Skeletal muscle tissue (tissue), 4 donors: ENCODE results near the gene BCL7B. TPM values are rescaled to one million over a fixed set of nuclear protein-coding genes. Genes with fewer than 3 reads are reported as not detected.
A peak's percentile ranks its signal among the peaks of the same experiment; 100 is the strongest.
"Not testable (repeated sequence)": the region's sequence is repeated elsewhere in the genome, so short reads cannot be mapped to it uniquely, and the experiment has no call there.

ENCODE experiments used
- H3K27ac ChIP-seq: one replicate; pipeline ENCODE4 v1.7.0; 2013; ENCODE audit warnings: mild to moderate bottlenecking, low read depth, low read length, inconsistent platforms
- H3K27me3 ChIP-seq, 3 donors: one replicate each; pipeline ENCODE4 v1.7.0; 2013; ENCODE audit warnings: low read length in 3 of 3; ENCODE audit not compliant: control insufficient read depth in 3 of 3, insufficient read depth in 3 of 3
- H3K36me3 ChIP-seq, 3 donors: one replicate each; pipeline ENCODE4 v1.7.0; 2013; ENCODE audit warnings: low read length in 3 of 3; ENCODE audit not compliant: control insufficient read depth in 3 of 3, insufficient read depth in 3 of 3
- H3K4me1 ChIP-seq, 3 donors: one replicate each; pipeline ENCODE4 v1.7.0; 2013; ENCODE audit warnings: low read length in 3 of 3, mild to moderate bottlenecking in 3 of 3; ENCODE audit not compliant: control insufficient read depth in 3 of 3, insufficient read depth in 3 of 3
- H3K4me3 ChIP-seq, 3 donors: one replicate each; pipeline ENCODE4 v1.7.0; 2013; ENCODE audit warnings: low read length in 3 of 3
- H3K9ac ChIP-seq, 3 donors: one replicate each; pipeline ENCODE4 v1.7.0; 2013; ENCODE audit warnings: low read length in 3 of 3, mild to moderate bottlenecking in 3 of 3, moderate library complexity in 2 of 3, low read depth in 1 of 3
- H3K9me3 ChIP-seq, 3 donors: one replicate each; pipeline ENCODE4 v1.7.0; 2013; ENCODE audit warnings: low read length in 3 of 3; ENCODE audit not compliant: control insufficient read depth in 3 of 3
- total RNA-seq: library from RNA; depleted of rRNA; stranded (reverse); fragments of >200 nt; gene quantifications from one replicate; pipeline ENCODE4 v1.2.3, GENCODE V29; 2014
- donor health status: Osteomylitis.

The BCL7B gene
- total RNA-seq, 1 donor from 2014 or later, result 6.8 TPM

GRCh38 chr7:73537051-73537450 lies 20.4 kb downstream of the BCL7B start:
- Histone ChIP-seq H3K27me3 (no peaks in the 10 kb centered on the region), H3K36me3 (peaks cover 45 to 56% (median 52%) of the 10 kb centered on the region in 3 donors), H3K9ac (no peak overlapping the region), H3K27ac (no peak overlapping the region), H3K9me3 (no peaks in the 10 kb centered on the region), H3K4me1 (no peaks in the 10 kb centered on the region), H3K4me3 (no peak overlapping the region)

DNA sequence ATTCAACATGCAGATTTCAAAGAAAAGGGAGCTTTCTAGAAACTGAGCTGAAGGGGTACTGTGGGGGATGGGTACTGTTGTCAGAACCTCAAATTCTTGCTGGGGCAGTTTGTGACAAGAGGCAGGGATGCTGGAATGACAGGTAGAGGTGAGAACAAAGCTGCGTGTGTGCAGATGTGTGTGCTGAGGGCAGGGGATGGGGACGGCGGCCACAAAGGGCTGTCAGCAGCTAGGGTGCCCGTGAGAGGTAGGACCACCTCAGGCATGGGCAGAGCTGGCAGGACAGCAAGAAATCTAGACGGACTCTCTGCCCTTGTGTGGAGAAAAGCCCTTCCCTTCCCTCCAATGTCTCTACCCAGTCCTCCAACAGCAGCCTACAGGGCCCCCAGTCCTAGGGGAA lies 21.0 kb downstream of the BCL7B start:
- Histone ChIP-seq H3K9ac (no peak overlapping the region), H3K36me3 (peaks cover 39 to 51% (median 47%) of the 10 kb centered on the region in 3 donors), H3K27ac (no peak overlapping the region), H3K9me3 (no peaks in the 10 kb centered on the region), H3K27me3 (no peaks in the 10 kb centered on the region), H3K4me3 (no peak overlapping the region), H3K4me1 (no peaks in the 10 kb centered on the region)

- H3K27ac ChIP-seq, H3K9me3 ChIP-seq, H3K27me3 ChIP-seq, H3K4me3 ChIP-seq, H3K4me1 ChIP-seq, H3K9ac ChIP-seq: not testable (repeated sequence)
- peaks cover 39 to 48% (median 47%) of the 10 kb centered on the region in 3 donors for H3K36me3 ChIP-seq
Observed at GRCh38 chr7:73535918-73536317, 21.6 kb downstream of the BCL7B start.

- H3K4me3 ChIP-seq, result no peak overlapping the region
- H3K27ac ChIP-seq, result no peak overlapping the region
- no peaks in the 10 kb centered on the region for H3K4me1 ChIP-seq
- no peak overlapping the region for H3K9ac ChIP-seq
- peaks cover 25 to 34% (median 34%) of the 10 kb centered on the region in 3 donors for H3K36me3 ChIP-seq
- no peaks in the 10 kb centered on the region for H3K9me3 ChIP-seq
- no peaks in the 10 kb centered on the region for H3K27me3 ChIP-seq
Observed at GRCh38 chr7:73533742-73534141, 23.7 kb downstream of the BCL7B start.

GRCh38 chr7:73532224-73532623 lies 25.3 kb downstream of the BCL7B start:
- Histone ChIP-seq H3K27ac (no peak overlapping the region), H3K9ac (no peak overlapping the region), H3K4me1 (no peaks in the 10 kb centered on the region), H3K4me3 (no peak overlapping the region), H3K27me3 (no peaks in the 10 kb centered on the region), H3K9me3 (no peaks in the 10 kb centered on the region), H3K36me3 (peaks cover 12 to 22% (median 21%) of the 10 kb centered on the region in 3 donors)

DNA sequence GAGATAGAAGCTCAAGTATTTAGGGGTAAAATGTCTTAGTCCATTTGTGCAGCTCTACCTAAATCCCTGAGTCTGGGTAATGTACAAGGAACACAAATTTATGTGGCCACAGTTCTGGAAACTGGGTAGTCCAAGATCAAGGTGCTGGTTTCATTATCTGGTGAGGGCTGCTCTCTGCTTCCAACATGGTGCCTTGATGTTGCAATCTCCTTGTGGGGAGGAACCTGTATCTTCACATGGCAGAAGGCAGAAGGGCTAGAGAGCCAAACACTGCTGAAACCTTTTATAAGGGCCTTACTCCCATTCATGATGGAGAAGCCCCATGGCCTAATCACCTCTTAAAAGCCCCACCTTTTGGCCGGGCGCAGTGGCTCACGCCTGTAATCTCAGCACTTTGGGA lies 26.7 kb downstream of the BCL7B start:
- no peaks in the 10 kb centered on the region for H3K9me3 ChIP-seq
- H3K4me3 ChIP-seq, result no peak overlapping the region
- H3K36me3 ChIP-seq, result peaks cover 0 to 8% (median 7%) of the 10 kb centered on the region in 3 donors
- no peak overlapping the region for H3K27ac ChIP-seq
- no peak overlapping the region for H3K9ac ChIP-seq
- H3K4me1 ChIP-seq, result no peaks in the 10 kb centered on the region
- H3K27me3 ChIP-seq, result no peaks in the 10 kb centered on the region

- no peak overlapping the region for H3K4me3 ChIP-seq
- no peaks in the 10 kb centered on the region for H3K27me3 ChIP-seq
- no peak overlapping the region for H3K9ac ChIP-seq
- no peak overlapping the region for H3K27ac ChIP-seq
- H3K36me3 ChIP-seq, result no peaks in the 10 kb centered on the region
- H3K9me3 ChIP-seq, result no peaks in the 10 kb centered on the region
- H3K4me1 ChIP-seq, result peaks cover 0 to 4% (median 3%) of the 10 kb centered on the region in 3 donors
Observed at GRCh38 chr7:73526896-73527821, 30.3 kb downstream of the BCL7B start.

DNA sequence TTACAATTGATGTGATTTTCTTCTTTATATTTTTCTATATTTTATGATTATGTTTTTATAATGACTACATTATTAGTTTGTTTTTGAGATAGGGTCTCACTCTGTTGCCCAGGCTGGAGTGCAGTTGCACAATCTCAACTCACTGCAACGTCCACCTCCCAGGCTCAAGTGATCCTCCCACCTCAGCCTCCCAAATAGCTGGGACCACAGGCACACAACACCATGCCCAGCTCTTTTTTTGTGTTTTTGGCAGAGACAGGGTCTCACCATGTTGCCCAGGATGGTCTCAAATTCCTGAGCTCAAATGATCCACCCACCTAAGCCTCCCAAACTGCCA lies 31.4 kb downstream of the BCL7B start:
- H3K9me3 ChIP-seq, H3K27me3 ChIP-seq, H3K27ac ChIP-seq, H3K9ac ChIP-seq, H3K4me3 ChIP-seq, H3K36me3 ChIP-seq, H3K4me1 ChIP-seq: not testable (repeated sequence)

GRCh38 chr7:73522105-73522872 lies 35.2 kb downstream of the BCL7B start, which contains the start of gene BAZ1B:
Gene BAZ1B, minus strand, starts transcription at chr7:73522293. Its CDS starts 360 bp downstream, at chr7:73521933.
- Histone ChIP-seq H3K27me3 (no peaks in the 10 kb centered on the region), H3K9ac (peak within 1 kb of the TSS; percentile 79 to 90 (median 84)), H3K36me3 (peaks cover 0 to 5% (median 0%) of the 10 kb centered on the region in 3 donors), H3K9me3 (no peaks in the 10 kb centered on the region), H3K4me3 (peak within 1 kb of the TSS; percentile 79 to 86 (median 85)), H3K4me1 (peaks cover 23 to 27% (median 26%) of the 10 kb centered on the region in 3 donors), H3K27ac (peak within 1 kb of the TSS; percentile 86)
